ENCODE measurements around the gene GHRH.

DNA sequence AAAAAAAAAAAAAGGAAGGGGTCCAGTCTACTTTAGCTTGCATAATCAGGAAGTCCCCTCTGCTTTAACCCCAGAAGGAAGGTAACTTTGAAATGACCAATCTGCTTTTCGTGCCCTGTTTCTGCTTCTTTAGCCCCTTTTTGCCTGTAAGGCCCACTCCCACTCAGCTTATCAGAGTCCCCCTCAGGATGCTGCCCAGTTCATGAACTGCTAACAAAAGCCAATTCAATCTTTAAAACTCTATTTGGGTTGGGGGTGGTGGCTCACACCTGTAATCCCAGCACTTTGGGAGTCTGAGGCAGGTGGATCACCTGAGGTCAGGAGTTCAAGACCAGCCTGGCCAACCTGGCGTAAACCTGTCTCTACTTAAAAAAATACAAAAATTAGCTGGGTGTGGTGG is 12.3 kb downstream of the GHRH start:
- TF ChIP-seq ZNF384 (IDR thresholded peaks at IDR 0.05), result no peak
- no peak for TF ChIP-seq SP1 (IDR thresholded peaks at IDR 0.05)
- TF ChIP-seq L3MBTL2 (conservative IDR thresholded peaks at IDR 0.05), result no peak
- TF ChIP-seq PKNOX1 (IDR thresholded peaks at IDR 0.05), result no peak
- no peak for TF ChIP-seq HDGF (IDR thresholded peaks at IDR 0.05; ENCODE audit: borderline replicate concordance)
- no peak for TF ChIP-seq TARDBP (IDR thresholded peaks at IDR 0.05)
- no peak for TF ChIP-seq BHLHE40 (IDR thresholded peaks at IDR 0.05; ENCODE audit: borderline replicate concordance)
- TF ChIP-seq ARNT (IDR thresholded peaks at IDR 0.05), result no peak
- TF ChIP-seq FOXM1 (IDR thresholded peaks at IDR 0.05; ENCODE audit: borderline replicate concordance), result no peak
- TF ChIP-seq SUZ12 (IDR thresholded peaks at IDR 0.05), result no peak

All from HEK293T (cell line).